ENCODE data around the gene FOXK1. TPM values are rescaled to one million over a fixed set of nuclear protein-coding genes. Genes with fewer than 3 reads are reported as not detected.
A peak's percentile ranks its signal among the peaks of the same experiment; 100 is the strongest.
"Not testable (repeated sequence)": the region's sequence is repeated elsewhere in the genome, so short reads cannot be mapped to it uniquely, and the experiment has no call there.

Gene FOXK1
- total RNA-seq, 6 experiments from 2014 or later = 3.8 to 8.4 (median 6.9) TPM

DNA sequence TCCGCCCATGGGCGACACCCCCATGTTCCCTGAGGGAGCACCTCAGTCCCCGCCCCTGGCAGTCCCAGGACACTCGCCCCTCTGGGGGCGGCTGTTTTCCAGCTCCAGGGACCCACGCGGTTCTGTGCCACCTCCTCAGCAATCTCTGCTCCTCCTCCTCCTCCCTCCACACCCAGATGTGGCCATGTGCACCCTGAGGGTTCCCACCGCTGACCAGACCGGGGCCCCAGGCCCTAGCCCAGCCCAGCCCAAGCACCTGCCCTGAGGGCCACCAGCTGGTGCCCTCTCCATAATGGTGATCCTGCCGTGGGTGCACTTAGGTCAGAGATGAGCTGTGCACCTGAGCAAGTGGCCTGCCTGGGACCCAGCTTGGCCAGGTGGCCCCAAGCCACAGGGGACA lies 118.4 kb downstream of the FOXK1 start:
- ATAC-seq = no peak
- TF ChIP-seq POLR2A (IDR thresholded peaks at IDR 0.05) = no peak
- TF ChIP-seq, protein P1, sequence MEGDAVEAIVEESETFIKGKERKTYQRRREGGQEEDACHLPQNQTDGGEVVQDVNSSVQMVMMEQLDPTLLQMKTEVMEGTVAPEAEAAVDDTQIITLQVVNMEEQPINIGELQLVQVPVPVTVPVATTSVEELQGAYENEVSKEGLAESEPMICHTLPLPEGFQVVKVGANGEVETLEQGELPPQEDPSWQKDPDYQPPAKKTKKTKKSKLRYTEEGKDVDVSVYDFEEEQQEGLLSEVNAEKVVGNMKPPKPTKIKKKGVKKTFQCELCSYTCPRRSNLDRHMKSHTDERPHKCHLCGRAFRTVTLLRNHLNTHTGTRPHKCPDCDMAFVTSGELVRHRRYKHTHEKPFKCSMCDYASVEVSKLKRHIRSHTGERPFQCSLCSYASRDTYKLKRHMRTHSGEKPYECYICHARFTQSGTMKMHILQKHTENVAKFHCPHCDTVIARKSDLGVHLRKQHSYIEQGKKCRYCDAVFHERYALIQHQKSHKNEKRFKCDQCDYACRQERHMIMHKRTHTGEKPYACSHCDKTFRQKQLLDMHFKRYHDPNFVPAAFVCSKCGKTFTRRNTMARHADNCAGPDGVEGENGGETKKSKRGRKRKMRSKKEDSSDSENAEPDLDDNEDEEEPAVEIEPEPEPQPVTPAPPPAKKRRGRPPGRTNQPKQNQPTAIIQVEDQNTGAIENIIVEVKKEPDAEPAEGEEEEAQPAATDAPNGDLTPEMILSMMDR (IDR thresholded peaks at IDR 0.05) = no peak
- H3K9me3 ChIP-seq = no peaks in the 10 kb centered on the region
- H3K27me3 ChIP-seq = no peaks in the 10 kb centered on the region
- no peak overlapping the region for H3K27ac ChIP-seq
- no peaks in the 10 kb centered on the region for H3K4me1 ChIP-seq
- peak in 1 of 3 donors; percentile 38 for DNase-seq
- H3K4me3 ChIP-seq = no peak overlapping the region
- no peaks in the 10 kb centered on the region for H3K36me3 ChIP-seq
- WGBS (ENCODE audit: insufficient coverage, low coverage, low lambda C conversion rate, missing lambda C conversion rate) = 80% methylated on average over 1 of the region's 10 CpGs
- intact Hi-C loops (cut with DNase I) = loop anchor here (5.0 to 10.0 kb wide), 2 partner anchors 282 to 284 kb away; no protein-coding TSS in a partner anchor

- TF ChIP-seq, protein P1 (IDR thresholded peaks at IDR 0.05) = no peak
- no peak for TF ChIP-seq POLR2A (IDR thresholded peaks at IDR 0.05)
- H3K4me1 ChIP-seq = no peaks in the 10 kb centered on the region
- intact Hi-C loops (cut with DNase I) = loop anchor here (5.0 to 10.0 kb wide), 2 partner anchors 281 to 284 kb away; no protein-coding TSS in a partner anchor
- H3K9me3 ChIP-seq = no peaks in the 10 kb centered on the region
- no peaks in the 10 kb centered on the region for H3K36me3 ChIP-seq
- no peaks in the 10 kb centered on the region for H3K27me3 ChIP-seq
- H3K27ac ChIP-seq = no peak overlapping the region
- no peak for DNase-seq
- no peak for ATAC-seq
- WGBS (ENCODE audit: insufficient coverage, low coverage, low lambda C conversion rate, missing lambda C conversion rate) = no CpG with 5 or more reads among the region's 27 CpGs
- no peak overlapping the region for H3K4me3 ChIP-seq
Measured at GRCh38 chr7:4800926-4801838, 119.1 kb downstream of the FOXK1 start.

- Histone ChIP-seq H3K36me3 (no peaks in the 10 kb centered on the region), H3K27me3 (no peaks in the 10 kb centered on the region), H3K4me3 (no peak overlapping the region), H3K9me3 (no peaks in the 10 kb centered on the region), H3K4me1 (no peaks in the 10 kb centered on the region), H3K27ac (no peak overlapping the region)
- no peak for DNase-seq
- WGBS (ENCODE audit: insufficient coverage, low coverage, low lambda C conversion rate, missing lambda C conversion rate) = 83% methylated on average over 2 of the region's 18 CpGs
- TF ChIP-seq, protein P1 (IDR thresholded peaks at IDR 0.05) = no peak
- TF ChIP-seq POLR2A (IDR thresholded peaks at IDR 0.05) = no peak
- intact Hi-C loops (cut with DNase I) = loop anchor here (5.0 to 10.0 kb wide), 2 partner anchors 280 to 283 kb away; no protein-coding TSS in a partner anchor
- ATAC-seq = no peak
Measured at GRCh38 chr7:4801839-4802231, 119.7 kb downstream of the FOXK1 start.

- not testable (repeated sequence) for DNase-seq, H3K9me3 ChIP-seq, H3K36me3 ChIP-seq, ATAC-seq, H3K27ac ChIP-seq, H3K4me3 ChIP-seq, H3K27me3 ChIP-seq, H3K4me1 ChIP-seq
- intact Hi-C loops (cut with DNase I) = loop anchor here (5.0 to 10.0 kb wide), 2 partner anchors 280 to 282 kb away; no protein-coding TSS in a partner anchor
- no CpG with 5 or more reads among the region's 23 CpGs for WGBS (ENCODE audit: insufficient coverage, low coverage, low lambda C conversion rate, missing lambda C conversion rate)
Measured at GRCh38 chr7:4802577-4802976, 120.5 kb downstream of the FOXK1 start.

Measured in right lobe of liver (tissue), 6 donors.